22Rv1 (cell line): Measurements from ENCODE around the gene KLK6.

Experiments used
- H3K27ac ChIP-seq: fragments of 450-650 bp; 2 replicates; pipeline ENCODE4 v1.5.1; 2017
- CTCF ChIP-seq: fragments of 450-650 bp; IDR thresholded peaks from 2 replicates; pipeline ENCODE4 v1.5.1; 2017; ENCODE audit warnings: mild to moderate bottlenecking
- ZFX ChIP-seq: fragments of 450-650 bp; IDR thresholded peaks from 2 replicates; pipeline ENCODE4 v1.6.1; 2017; ENCODE audit warnings: antibody characterized with exemption, borderline replicate concordance

Gene KLK6

GRCh38 chr19:50949861-50950260, 19.5 kb downstream of the KLK6 start:
- no peak overlapping the region for H3K27ac ChIP-seq
- no peak for TF ChIP-seq ZFX
- no peak for TF ChIP-seq CTCF

- no peak overlapping the region for H3K27ac ChIP-seq
- no peak for TF ChIP-seq ZFX
- TF ChIP-seq CTCF, result no peak
These were observed 22.3 kb downstream of the KLK6 start for GRCh38 chr19:50947123-50947522.

- TF ChIP-seq ZFX (no peak), CTCF (no peak)
- no peak overlapping the region for H3K27ac ChIP-seq
These were observed 24.6 kb downstream of the KLK6 start for GRCh38 chr19:50944795-50945194.

GRCh38 chr19:50943074-50943828, 26.1 kb downstream of the KLK6 start:
- TF ChIP-seq CTCF, result no peak
- H3K27ac ChIP-seq, result no peak overlapping the region

- no peak overlapping the region for H3K27ac ChIP-seq
- TF ChIP-seq CTCF, result no peak
- TF ChIP-seq ZFX, result no peak
These were observed 29.8 kb downstream of the KLK6 start for GRCh38 chr19:50939596-50939995.

GRCh38 chr19:50933640-50934039, 35.8 kb downstream of the KLK6 start:
- H3K27ac ChIP-seq, result no peak overlapping the region
- no peak for TF ChIP-seq ZFX
- no peak for TF ChIP-seq CTCF

- TF ChIP-seq CTCF, result no peak
- no peak for TF ChIP-seq ZFX
- H3K27ac ChIP-seq, result no peak overlapping the region
These were observed 36.7 kb downstream of the KLK6 start for GRCh38 chr19:50932690-50933083.
